Measurements from ENCODE around the gene KRTAP5-4. TPM values are rescaled to one million over a fixed set of nuclear protein-coding genes. Genes with fewer than 3 reads are reported as not detected.
"Not testable (repeated sequence)": the region's sequence is repeated elsewhere in the genome, so short reads cannot be mapped to it uniquely, and the experiment has no call there.

The KRTAP5-4 gene
- total RNA-seq, 4 donors from 2014 or later: not detected

- WGBS, 2 donors (ENCODE audit: low coverage in 1 of 2): 83% methylated on average over 2 of the region's 6 CpGs; no CpG with 5 or more reads in 1 of the 2 donors
- H3K9me3 ChIP-seq: no peaks in the 10 kb centered on the region
- no peaks in the 10 kb centered on the region for H3K36me3 ChIP-seq
- H3K27me3 ChIP-seq: peaks cover 69% of the 10 kb centered on the region
- H3K4me3 ChIP-seq: no peak overlapping the region
- TF ChIP-seq POLR2AphosphoS5 (IDR thresholded peaks at IDR 0.05): no peak
- TF ChIP-seq CTCF (IDR thresholded peaks at IDR 0.05): no peak
- no peak for TF ChIP-seq POLR2A (IDR thresholded peaks at IDR 0.05)
- no peak for TF ChIP-seq EP300 (IDR thresholded peaks at IDR 0.05)
- no peak overlapping the region for H3K27ac ChIP-seq
- no peak for ATAC-seq
- no peaks in the 10 kb centered on the region for H3K4me1 ChIP-seq
Observed at GRCh38 chr11:1598816-1599215, 23.1 kb downstream of the KRTAP5-4 start.

- WGBS, 2 donors (ENCODE audit: low coverage in 1 of 2): 73 to 100% methylated on average over 1 to 3 of the region's 3 CpGs
- ATAC-seq, H3K27ac ChIP-seq, H3K4me1 ChIP-seq, H3K9me3 ChIP-seq, H3K36me3 ChIP-seq, H3K4me3 ChIP-seq: not testable (repeated sequence)
- H3K27me3 ChIP-seq: peaks cover 69% of the 10 kb centered on the region
Observed at GRCh38 chr11:1598406-1598805, 23.5 kb downstream of the KRTAP5-4 start.

GRCh38 chr11:1597994-1598380 is 24.0 kb downstream of the KRTAP5-4 start, which contains the start of gene KRTAP5-2:
Gene KRTAP5-2, minus strand, starts transcription at chr11:1598294. Its CDS starts 44 bp downstream, at chr11:1598250.
- no peaks in the 10 kb centered on the region for H3K36me3 ChIP-seq
- H3K27me3 ChIP-seq: peaks cover 71% of the 10 kb centered on the region
- no CpG with 5 or more reads among the region's 4 CpGs for WGBS, 2 donors (ENCODE audit: low coverage in 1 of 2)
- TF ChIP-seq CTCF (IDR thresholded peaks at IDR 0.05) (no peak), POLR2A (IDR thresholded peaks at IDR 0.05) (no peak), POLR2AphosphoS5 (IDR thresholded peaks at IDR 0.05) (no peak), EP300 (IDR thresholded peaks at IDR 0.05) (no peak)
- H3K4me3 ChIP-seq: no peak within 1 kb of the TSS
- no peak for ATAC-seq
- no peaks in the 10 kb centered on the region for H3K9me3 ChIP-seq
- no peaks in the 10 kb centered on the region for H3K4me1 ChIP-seq
- no peak within 1 kb of the TSS for H3K27ac ChIP-seq

GRCh38 chr11:1597331-1597993 is 24.5 kb downstream of the KRTAP5-4 start:
- TF ChIP-seq POLR2AphosphoS5 (IDR thresholded peaks at IDR 0.05): no peak
- no peak for TF ChIP-seq CTCF (IDR thresholded peaks at IDR 0.05)
- TF ChIP-seq EP300 (IDR thresholded peaks at IDR 0.05): no peak
- no peak for TF ChIP-seq POLR2A (IDR thresholded peaks at IDR 0.05)
- Histone ChIP-seq H3K4me1 (no peaks in the 10 kb centered on the region), H3K36me3 (no peaks in the 10 kb centered on the region), H3K4me3 (no peak overlapping the region), H3K27ac (no peak overlapping the region), H3K9me3 (no peaks in the 10 kb centered on the region), H3K27me3 (peaks cover 76% of the 10 kb centered on the region)
- 77% methylated on average over 5 of the region's 10 CpGs; no CpG with 5 or more reads in 1 of the 2 donors for WGBS, 2 donors (ENCODE audit: low coverage in 1 of 2)
- no peak for ATAC-seq

- not testable (repeated sequence) for H3K27ac ChIP-seq, H3K4me1 ChIP-seq, H3K36me3 ChIP-seq, H3K4me3 ChIP-seq, H3K9me3 ChIP-seq
- peak; percentile 25 for ATAC-seq
- H3K27me3 ChIP-seq: peaks cover 71% of the 10 kb centered on the region
- WGBS, 2 donors (ENCODE audit: low coverage in 1 of 2): 47 to 80% methylated on average over 2 to 5 of the region's 19 CpGs
Observed at GRCh38 chr11:1596576-1597121, 25.3 kb downstream of the KRTAP5-4 start.

GRCh38 chr11:1595994-1596575 is 25.9 kb downstream of the KRTAP5-4 start:
- not testable (repeated sequence) for H3K4me3 ChIP-seq, H3K27ac ChIP-seq, H3K36me3 ChIP-seq, H3K9me3 ChIP-seq, ATAC-seq, H3K4me1 ChIP-seq
- WGBS, 2 donors (ENCODE audit: low coverage in 1 of 2): 31 to 42% methylated on average over 7 to 11 of the region's 11 CpGs
- H3K27me3 ChIP-seq: peaks cover 66% of the 10 kb centered on the region
